GM13977 (cell line): ENCODE measurements around the gene DMRT3.

ENCODE experiments used
- DNase-seq: peaks from one replicate; pipeline ENCODE4 v3.0.0; 2012; ENCODE audit warnings: low spot score
- in situ Hi-C: fragments of 300-500 bp; cut with MboI; formaldehyde crosslinking; loops from one replicate; pipeline ENCODE4 v1.12.0; 2022; ENCODE audit warnings: low sequenced_read_pairs, low pct_unique_long_range_greater_than_20kb, mixed read lengths, inconsistent platforms; ENCODE audit not compliant: unreplicated experiment
- TF ChIP-seq, protein P1 (sequence below): IDR thresholded peaks from 2 replicates; pipeline ENCODE4 v1.5.1; 2012; ENCODE audit warnings: mild to moderate bottlenecking, control low read depth; ENCODE audit not compliant: insufficient read depth; ENCODE audit errors: extremely low read depth, missing control alignments

The DMRT3 gene

GRCh38 chr9:969310-970150, 6.9 kb upstream of the DMRT3 start:
- TF ChIP-seq, protein P1, sequence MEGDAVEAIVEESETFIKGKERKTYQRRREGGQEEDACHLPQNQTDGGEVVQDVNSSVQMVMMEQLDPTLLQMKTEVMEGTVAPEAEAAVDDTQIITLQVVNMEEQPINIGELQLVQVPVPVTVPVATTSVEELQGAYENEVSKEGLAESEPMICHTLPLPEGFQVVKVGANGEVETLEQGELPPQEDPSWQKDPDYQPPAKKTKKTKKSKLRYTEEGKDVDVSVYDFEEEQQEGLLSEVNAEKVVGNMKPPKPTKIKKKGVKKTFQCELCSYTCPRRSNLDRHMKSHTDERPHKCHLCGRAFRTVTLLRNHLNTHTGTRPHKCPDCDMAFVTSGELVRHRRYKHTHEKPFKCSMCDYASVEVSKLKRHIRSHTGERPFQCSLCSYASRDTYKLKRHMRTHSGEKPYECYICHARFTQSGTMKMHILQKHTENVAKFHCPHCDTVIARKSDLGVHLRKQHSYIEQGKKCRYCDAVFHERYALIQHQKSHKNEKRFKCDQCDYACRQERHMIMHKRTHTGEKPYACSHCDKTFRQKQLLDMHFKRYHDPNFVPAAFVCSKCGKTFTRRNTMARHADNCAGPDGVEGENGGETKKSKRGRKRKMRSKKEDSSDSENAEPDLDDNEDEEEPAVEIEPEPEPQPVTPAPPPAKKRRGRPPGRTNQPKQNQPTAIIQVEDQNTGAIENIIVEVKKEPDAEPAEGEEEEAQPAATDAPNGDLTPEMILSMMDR, result no peak
- DNase-seq, result no peak
- in situ Hi-C loops, result loop anchor here (10.0 kb wide), 1 partner anchor 75 kb away; no protein-coding TSS in a partner anchor

DNA sequence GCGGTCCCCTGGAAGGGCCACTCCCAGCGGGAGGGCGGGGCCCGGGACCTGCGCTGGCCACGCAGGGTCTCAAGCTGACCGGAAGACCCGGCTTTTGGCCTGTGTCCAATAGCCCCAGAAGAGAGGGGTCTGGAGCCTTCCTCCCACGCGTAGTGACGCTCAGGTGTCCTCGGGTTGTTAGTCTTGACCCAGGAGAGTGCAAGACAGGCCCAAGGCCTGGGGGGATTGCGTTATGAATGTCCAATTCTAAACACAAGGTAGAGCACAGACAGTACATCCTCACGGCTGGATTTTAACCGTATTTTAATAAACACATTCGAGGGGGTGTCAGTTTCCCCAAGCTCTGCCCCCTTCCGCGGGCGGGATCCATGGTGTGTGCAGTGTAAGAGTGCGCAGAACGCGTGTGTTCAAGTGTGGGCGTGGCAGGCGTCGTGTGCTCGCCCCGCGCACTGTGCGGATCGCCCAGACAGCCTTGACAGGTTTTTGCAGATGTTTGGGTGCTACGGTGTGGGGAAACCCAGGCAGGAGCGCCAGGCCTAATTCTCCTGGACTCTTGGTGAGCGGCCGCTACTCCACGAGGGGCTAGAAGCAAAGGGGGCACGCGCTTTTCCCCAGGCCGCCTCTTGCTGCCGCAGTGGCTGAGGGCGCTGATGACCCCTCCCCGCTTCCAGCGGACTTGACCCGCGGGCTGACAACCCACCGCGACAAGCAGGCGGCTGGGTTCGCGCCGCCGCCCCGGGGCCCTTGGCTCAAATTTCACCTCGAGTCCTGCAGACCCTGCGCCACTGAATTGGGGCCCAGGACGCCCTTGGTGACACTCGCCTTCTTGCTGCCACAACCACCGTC, 6.1 kb upstream of the DMRT3 start:
- DNase-seq, result no peak
- in situ Hi-C loops, result loop anchor here (10.0 kb wide), 1 partner anchor 74 kb away; no protein-coding TSS in a partner anchor
- TF ChIP-seq, protein P1, result no peak

DNA sequence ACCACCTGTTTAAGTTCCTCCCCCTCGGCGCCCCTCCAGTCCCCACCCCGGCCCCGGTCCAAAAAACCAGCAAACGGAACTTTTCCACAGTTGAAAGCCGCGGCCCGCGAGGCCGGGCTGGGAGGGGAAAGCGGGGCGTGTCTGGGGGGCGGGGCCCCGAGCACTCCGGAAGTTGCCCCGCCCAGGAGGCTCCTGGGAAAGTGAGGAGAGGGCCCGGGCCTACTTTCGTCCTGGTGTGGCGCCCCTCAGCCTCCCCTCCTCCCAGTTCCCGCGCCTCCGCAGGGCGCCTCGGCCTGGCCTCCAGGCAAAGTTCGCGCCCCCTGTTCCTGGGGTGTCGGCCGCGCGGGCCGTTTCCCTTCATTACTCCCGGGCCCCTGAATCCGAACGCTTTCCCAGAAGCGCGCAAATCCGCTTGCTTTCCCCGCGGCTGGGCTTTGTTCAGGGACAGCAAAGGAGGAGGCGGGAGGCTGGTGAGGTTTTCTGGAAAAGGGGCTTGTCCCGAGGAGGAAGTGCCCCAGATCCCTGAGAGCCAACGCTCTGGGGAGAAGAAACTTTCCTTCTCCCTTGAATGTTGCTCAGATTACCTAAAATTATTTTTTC, 4.5 kb upstream of the DMRT3 start:
- peak; percentile 31 for DNase-seq
- in situ Hi-C loops, result loop anchor here (10.0 kb wide), 1 partner anchor 73 kb away; no protein-coding TSS in a partner anchor
- TF ChIP-seq, protein P1, result no peak

DNA sequence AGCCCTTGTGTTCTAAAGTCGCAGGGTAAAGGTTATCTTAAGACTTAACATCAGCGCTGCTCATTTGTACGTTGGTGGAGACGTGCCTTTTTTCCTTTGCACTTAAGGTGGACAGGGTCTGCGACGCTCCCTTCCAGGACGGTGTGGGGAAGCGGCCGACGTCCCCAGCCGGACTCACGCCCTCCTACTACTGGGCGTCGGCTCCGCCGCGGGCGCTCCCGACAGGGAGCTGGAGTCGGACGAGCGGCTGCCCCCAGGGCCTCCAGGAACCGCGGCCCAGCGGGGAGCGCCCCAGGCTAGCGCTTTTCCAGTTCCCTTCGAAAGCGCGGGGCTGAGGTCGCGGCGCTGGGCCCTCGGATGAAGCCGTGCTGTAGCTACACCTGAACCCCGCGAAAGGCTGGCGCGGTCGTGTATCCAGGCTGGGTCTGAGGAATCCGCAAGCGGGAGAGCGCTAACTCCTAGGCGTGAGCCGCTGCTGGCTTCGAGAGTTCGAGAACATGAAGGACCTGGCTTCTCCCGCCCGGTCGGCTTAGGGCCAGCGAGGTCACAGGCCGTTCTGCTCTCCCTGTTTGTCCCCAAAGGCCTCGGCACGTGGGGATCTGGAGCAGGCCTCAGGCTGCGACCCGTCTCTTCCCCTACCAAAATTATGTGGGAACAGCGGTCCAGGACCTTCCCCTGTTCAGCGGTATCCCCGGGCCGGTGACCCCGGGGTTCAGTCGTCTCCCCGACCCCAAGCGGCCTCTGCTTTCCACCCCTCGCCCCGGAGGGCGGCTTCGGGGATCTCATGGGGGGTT, 3.8 kb upstream of the DMRT3 start:
- TF ChIP-seq, protein P1, result no peak
- DNase-seq, result no peak
- in situ Hi-C loops, result loop anchor here (10.0 kb wide), 1 partner anchor 72 kb away; no protein-coding TSS in a partner anchor

DNA sequence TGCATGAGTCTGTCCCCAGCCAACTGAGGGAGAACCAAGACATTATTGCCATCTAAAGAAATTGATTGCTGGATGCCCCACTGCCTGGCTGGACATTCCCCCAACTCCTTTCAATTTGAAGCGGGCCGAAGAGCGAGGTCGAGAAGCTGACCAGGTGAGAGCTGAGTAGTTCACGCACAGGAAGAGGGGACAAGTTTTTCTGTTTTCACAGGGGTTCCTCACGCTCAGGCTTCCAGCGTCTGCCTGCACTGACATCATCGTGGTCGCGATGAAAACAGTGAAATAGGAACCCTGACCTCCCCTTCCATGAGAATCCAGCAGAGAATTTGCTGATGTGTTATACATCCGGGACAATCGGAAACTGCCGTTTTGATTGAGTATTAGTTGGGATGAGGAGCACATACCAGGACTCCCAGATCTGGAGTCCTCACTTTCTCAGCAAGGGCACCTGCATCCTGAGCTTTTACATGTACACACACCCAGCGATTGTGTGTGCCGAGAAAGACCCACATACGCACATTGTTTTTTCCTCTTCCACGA, 3.1 kb upstream of the DMRT3 start:
- TF ChIP-seq, protein P1, result no peak
- in situ Hi-C loops, result loop anchor here (10.0 kb wide), 1 partner anchor 71 kb away; no protein-coding TSS in a partner anchor
- DNase-seq, result peak; percentile 33
